Measurements from ENCODE around the gene SARDH.

DNA sequence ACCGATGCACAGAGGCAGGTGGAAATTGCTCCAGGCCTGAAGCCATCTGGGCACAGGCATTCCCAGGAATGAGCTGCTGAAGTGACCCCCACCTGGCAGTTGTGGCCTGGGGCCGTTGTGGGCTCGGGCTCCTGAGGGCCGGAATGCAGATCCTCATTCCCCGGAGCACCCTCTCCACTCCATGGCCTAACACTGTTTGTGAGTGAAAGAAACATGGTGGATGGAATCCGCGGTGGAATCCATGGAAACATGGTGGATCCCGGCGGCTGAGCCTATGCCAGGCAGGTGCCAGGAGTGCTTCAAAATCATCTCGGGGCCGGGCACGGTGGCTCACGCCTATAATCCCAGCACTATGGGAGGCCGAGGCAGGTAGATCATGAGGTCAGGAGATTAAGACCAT is 3.6 kb upstream of the SARDH start:
- TF ChIP-seq, protein P1, sequence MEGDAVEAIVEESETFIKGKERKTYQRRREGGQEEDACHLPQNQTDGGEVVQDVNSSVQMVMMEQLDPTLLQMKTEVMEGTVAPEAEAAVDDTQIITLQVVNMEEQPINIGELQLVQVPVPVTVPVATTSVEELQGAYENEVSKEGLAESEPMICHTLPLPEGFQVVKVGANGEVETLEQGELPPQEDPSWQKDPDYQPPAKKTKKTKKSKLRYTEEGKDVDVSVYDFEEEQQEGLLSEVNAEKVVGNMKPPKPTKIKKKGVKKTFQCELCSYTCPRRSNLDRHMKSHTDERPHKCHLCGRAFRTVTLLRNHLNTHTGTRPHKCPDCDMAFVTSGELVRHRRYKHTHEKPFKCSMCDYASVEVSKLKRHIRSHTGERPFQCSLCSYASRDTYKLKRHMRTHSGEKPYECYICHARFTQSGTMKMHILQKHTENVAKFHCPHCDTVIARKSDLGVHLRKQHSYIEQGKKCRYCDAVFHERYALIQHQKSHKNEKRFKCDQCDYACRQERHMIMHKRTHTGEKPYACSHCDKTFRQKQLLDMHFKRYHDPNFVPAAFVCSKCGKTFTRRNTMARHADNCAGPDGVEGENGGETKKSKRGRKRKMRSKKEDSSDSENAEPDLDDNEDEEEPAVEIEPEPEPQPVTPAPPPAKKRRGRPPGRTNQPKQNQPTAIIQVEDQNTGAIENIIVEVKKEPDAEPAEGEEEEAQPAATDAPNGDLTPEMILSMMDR (conservative IDR thresholded peaks at IDR 0.05) = no peak
- TF ChIP-seq EZH2 (IDR thresholded peaks at IDR 0.05; ENCODE audit: low read depth) = no peak

Measured in PC-9 (cell line).